Left ventricle myocardium superior (tissue), 1 donor: ENCODE results near the gene LMF1. TPM values are rescaled to one million over a fixed set of nuclear protein-coding genes. Genes with fewer than 3 reads are reported as not detected.

ENCODE experiments used
- ATAC-seq: fragments of 200-7000 bp; cut with Tn5 transposase; one replicate; pipeline ENCODE4 v1.9.1; 2020; ENCODE audit warnings: mild to moderate bottlenecking, moderate library complexity
- DNase-seq: peaks from one replicate; pipeline ENCODE4 v3.0.0-alpha.2; 2020
- intact Hi-C: fragments of 100-400 bp; cut with micrococcal nuclease; formaldehyde crosslinking; loops from one replicate; pipeline ENCODE4 v1.11.0; 2022
- total RNA-seq: library from RNA; stranded (reverse); fragmentation: NEBNext Ultra II Directional; extraction: Animal tissue kit (Norgen Biotek cat#: 25700); gene quantifications from one replicate; pipeline ENCODE4 v1.2.1, GENCODE V29; 2021
- donor health status: DM: no; HTN: yes; CAD: no; lungs with severe emphysema.

LMF1 gene
- total RNA-seq, 1 donor from 2014 or later = 6.0 TPM

DNA sequence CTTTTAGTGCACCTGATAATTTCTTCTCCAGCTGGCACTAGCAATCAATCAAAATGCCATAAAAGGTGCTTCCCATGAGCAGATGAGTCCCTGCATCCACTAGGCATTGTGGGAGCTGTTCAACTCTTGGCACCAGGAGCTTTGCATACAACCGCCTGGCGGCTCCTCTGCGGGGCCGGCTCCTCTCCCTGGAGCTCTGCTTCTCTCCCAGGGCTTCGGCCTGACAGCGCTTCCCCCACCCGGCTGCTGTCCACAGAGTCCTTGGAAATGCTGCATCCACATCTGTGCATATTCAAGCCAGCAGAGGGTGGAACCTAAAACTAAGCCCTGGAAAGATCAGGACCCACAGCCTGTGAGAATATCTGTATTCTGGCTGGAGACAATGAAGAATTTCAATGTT lies 62.9 kb downstream of the LMF1 start:
- DNase-seq (no peak), ATAC-seq (no peak)
- intact Hi-C loops = no loop called here

DNA sequence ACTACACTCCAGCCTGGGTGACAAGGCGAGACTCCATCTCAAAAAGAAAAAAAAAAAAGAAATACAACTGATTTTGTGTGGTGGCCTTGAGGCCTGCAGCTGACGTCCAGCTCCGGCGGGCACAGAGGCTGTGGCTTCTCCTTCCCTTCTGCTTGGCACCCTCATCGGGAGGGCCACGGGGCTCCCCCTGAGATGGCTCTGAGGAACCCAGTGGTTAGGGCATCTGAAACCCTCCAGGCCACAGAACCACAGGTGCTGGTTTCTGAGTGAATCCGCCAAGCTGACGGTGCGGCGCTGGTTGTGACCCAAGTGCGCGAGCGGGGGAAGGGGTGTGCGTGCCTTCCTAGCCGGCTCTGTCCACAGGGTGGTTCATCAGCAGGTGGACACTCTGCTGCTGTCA lies 63.4 kb downstream of the LMF1 start:
- intact Hi-C loops = no loop called here
- ATAC-seq = no peak
- peak; percentile 0 for DNase-seq

DNA sequence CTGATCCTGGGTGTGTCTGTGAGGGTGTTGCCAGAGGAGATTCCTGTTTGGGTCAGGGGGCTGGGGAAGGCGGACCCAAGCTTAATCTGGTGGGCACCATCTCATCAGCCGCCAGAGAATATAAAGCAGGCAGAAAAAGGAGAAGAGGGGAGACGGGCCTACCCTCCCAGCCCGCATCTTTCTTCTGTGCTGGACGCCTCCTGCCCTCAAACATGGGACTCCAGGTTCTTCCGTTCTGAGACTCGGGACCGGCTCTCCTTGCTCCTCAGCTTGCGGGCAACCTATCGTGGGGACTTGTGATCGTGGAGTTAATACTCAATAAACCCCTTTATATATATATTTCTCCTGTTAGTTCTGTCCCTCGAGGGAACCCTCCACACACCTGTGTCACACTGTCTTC lies 64.5 kb downstream of the LMF1 start:
- intact Hi-C loops = no loop called here
- ATAC-seq (no peak), DNase-seq (peak; percentile 9)

DNA sequence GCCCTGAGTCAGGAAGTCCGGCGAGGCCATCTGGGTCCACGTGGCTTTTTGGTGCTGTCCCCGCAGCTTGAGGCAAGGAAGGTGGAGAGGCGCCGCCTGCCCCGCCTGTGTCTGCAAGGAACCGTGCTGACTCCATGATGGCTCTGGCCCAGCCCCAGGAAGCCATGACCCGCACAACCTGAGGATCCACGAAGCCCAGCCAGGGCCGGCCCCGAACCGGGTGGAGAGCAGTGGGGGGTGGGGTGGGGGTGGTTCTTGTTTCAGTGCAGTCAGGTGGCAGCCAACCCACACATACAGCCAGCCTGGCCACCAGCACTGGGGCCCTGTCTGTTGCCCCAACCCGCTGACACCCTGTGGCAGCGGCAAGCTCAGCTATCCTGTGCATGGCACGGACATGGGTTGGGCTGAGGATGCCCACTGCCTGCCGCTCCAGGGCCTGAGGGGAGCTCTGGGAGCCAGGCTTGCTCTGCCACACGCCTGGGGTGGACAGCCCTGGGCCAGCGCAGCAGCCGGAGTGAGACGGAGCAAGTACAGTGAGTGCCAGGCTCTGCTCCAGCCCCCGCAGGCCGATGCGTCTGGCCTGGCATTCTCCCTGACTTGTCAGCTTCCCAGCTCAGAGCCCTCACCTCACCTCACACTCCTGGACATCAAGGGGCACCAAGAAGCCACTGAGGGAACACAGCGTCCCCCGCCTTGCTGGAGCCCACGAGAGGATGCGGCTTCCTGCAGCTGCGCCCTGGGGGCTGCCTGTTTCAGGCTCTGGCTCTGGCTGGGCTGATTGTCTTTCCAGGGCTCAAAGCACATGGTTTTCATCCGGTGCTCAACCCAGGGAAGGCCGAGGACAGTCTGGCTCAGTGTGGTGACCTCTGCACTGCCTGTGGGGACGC lies 68.8 kb downstream of the LMF1 start:
- ATAC-seq (peak; percentile 63), DNase-seq (peak; percentile 39)
- intact Hi-C loops = no loop called here

DNA sequence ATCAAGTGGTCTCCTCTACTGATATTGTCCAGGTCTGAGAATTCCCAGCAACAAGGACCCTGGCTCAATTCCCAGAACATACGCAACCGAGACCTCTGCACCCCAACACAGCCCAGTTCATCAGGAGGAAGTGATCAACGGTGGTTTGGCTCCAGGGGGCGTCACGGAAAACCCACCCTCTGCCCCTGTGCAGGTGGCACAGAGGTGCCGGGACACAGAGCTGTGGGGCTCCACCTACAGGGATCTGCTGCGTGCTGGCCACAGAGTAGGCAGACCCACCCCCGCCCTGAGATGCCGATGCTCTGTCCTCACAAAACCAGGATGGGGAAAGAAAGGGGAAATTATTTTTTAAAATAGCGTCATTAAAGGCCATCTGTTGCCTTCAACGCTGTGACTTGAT lies 69.6 kb downstream of the LMF1 start:
- intact Hi-C loops = no loop called here
- ATAC-seq = no peak
- peak; percentile 9 for DNase-seq

DNA sequence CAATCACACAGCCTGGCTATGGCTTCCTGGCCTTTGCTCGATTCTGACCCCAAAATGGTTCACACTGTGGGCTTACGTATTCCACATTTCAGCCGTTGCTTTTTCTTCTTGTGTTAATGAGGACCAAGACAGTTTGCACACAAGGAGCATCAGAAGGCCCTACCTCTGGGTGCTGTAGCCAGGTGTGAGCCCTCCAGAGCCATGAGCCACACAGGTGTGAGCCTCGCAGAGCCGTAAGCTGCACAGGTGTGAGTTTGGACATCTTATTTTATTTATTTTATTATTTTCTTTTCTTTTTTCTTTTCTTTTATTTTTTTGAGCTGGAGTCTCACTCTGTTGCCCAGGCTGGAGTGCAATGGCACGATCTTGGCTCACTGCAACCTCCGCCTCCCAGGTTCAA lies 70.6 kb downstream of the LMF1 start:
- DNase-seq = peak; percentile 17
- intact Hi-C loops = no loop called here
- no peak for ATAC-seq

DNA sequence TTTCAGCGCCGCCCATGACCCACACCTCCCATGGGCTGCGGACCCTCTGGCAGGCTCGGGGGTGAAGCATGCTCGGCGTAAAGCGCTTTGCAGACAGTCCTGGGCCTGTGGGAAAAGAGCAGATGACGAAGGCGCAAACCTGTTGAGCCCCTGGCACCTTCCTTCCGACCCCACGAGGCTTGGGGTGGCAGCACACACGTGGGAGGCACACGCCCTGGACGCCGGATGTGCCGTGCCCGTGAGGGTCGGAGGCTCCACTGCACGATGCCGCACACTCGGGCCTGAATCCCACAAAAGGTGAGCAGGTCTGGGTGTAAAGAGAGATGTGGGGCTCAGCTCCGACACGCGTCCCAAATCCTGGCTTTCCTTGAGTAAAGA lies 71.1 kb downstream of the LMF1 start:
- intact Hi-C loops = no loop called here
- ATAC-seq (no peak), DNase-seq (peak; percentile 17)

DNA sequence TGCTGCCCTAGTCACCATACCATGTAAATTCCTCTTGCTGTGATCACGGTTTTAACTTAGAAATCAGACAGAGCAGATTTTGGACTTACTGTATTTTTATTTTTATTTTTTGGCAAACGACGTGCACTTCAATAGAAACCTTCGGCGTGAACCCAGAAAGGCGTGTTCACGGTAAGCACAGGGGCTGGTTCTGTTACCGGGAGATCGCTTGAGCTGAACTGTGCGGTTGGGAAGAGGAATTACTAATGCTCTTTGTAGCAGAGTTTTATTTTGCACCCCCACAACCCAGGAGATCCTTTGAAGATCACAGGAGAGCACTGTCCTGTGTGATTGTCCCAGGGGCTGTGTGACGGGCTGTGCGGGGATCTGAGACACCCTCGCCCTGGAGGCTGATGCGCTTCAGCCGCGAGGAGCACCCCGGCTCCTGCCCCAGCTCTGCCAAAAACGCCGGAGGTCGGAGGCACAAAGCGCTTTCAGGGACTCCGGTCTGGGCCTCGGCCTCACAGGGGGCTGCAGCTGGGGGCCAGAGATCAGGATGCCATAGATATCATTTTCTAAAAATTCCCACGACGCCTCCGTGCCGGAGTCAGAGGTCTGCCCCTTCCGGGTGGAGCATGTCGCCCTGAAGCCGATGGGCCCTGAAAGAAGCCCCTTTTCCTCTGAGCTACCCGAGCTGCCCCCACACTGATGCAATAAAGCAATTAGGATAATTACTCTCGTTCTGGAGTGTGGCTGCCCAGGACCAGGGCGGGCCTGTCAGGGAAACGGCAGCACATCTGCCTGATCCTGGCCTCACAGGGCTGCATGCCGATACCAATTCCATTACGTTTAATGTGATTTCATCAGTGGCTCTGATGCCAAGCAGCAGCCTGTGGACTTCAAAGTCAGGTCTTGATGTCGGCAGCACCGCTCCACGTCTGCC lies 71.8 kb downstream of the LMF1 start:
- ATAC-seq (no peak), DNase-seq (peak; percentile 16)
- intact Hi-C loops = no loop called here

DNA sequence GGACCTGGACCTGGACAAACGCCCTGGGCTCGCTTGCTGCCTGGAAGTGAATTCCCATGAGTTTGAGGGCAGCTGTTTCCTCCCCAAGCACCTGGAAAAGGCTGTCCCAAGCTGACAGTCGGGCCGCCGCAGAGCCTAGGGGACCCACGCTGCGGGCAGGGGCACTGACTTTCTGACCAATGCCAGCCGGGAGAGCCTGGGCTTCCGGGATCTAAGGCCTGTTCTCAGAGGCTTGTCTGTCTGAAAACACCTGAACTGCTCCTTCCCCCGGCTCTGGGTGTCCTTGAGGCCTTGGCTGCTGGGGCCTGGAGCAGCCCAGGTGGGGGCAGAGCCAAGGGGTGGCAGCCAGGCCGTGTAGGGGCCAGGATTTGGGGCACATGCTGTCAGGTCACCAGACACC lies 72.6 kb downstream of the LMF1 start:
- ATAC-seq (no peak), DNase-seq (no peak)
- intact Hi-C loops = no loop called here

DNA sequence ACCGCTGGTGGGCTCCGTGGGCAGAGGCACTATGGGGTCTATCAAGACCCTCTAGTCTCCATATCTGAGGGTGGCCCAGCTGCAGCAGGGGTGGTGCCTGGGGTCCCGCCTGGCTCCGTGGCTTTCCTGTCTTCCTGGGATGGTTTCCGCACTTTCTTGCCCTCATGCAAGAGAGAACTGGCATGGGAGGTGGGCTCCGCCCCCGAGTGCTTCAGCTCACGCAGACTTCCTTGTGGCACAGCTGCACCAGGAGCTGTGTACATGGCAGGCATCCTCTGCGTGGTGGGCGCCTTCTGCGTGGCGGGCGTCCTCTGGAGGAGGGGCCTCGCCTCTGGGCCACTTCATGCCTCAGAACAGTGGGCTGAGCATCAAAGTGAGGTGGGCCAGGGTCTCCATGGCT lies 73.1 kb downstream of the LMF1 start:
- DNase-seq = no peak
- no peak for ATAC-seq
- intact Hi-C loops = no loop called here

DNA sequence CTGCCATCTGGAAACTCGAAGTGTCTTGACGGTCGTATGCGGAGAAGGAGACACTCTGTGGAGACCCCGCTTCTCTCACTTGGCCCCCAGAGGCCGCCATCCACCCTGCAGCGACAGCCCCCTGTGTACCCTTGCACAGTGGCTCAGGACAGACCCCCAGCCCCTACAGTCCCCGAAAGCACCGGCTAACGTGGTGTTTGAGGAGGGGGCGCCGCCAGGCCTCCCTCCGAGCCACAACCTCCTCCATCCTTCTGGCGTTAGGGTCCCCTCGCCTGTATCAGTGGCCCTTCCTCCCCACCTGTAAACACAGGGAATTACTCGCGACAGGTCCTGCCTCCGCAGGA lies 73.6 kb downstream of the LMF1 start:
- ATAC-seq (no peak), DNase-seq (no peak)
- intact Hi-C loops = no loop called here

DNA sequence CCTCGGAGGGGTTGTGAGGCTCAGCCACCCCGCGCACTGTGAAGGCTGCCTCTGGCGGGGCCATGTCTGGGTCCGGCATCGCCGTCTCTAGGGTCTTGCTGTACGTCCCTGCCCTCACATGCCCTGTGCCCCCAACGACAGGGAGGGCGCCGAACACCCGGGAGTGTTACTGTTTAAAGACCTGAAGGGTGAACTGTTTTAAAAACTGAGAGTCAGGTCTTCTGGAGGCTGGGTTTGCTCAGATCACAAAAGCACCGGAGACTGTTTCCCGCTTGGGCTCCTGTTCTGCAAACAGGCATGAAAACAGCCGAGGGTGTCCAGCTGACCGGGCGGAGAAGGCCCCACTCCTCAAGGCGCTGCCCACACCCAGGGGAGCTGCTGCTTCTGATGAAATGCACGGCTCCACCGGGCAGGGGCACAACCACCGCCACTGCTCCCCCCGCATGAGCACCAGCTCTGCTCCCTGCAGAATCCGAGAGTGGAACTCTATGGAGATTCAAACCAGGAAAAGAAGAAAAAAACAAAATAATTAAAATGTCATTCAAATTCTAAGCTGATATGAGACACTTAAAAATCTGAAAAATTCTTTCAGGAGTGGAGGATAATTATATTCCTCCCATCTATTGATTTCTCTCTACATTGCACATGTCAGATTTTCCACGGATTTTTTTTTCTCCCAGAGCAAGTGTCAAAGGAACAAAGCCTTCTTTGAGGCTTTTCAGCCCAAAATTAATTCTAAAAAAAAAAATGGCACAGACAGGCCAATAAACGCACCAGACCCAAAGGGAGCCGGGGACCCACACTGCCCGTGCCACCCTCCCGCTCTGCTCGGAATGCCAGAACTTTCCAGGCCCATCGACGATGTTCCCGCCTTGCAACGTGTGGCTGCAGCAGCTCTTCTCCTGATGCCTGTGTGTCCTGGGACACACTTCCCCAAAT lies 74.3 kb downstream of the LMF1 start:
- intact Hi-C loops = no loop called here
- DNase-seq = no peak
- ATAC-seq = no peak

DNA sequence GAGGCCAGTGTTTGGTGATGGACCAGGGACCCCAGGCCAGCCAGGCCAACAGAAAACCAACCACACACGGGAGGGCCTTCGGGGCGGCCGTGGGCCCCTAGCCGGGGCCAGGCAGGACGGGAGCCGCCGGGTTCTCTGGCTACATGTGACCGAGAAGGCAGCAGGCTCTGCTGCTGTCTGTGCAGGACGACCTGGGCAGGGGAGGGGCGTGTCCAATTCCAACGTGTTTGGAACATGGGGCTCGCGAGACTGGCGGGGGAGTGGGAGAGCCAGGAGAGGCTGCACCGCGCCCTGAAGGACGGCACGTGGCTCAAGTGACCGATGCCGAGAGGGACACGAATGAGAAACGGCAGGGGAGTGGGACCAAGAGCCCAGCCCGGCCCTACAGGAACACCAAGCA lies 75.4 kb downstream of the LMF1 start:
- no peak for DNase-seq
- no peak for ATAC-seq
- intact Hi-C loops = no loop called here

DNA sequence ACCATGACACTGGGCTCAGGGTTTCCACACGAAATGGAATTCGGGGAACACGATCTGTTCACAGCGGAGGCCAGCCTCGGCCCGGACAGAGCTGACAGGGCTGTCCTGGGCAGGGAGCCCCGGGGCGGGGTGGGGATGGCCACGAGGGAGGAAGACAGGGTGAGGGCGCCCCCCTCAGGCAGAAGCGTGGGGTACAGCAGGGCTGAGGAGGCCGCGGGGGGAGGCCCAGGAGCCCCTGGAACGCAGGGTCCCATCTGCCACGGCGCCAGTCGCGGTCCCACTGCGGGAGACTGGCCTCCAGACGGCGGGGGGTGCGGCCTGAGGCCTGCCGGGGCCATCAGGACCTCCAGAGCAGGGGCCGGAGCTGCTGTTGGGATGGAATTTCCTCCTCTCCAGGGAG lies 75.9 kb downstream of the LMF1 start:
- ATAC-seq (no peak), DNase-seq (no peak)
- intact Hi-C loops = no loop called here

DNA sequence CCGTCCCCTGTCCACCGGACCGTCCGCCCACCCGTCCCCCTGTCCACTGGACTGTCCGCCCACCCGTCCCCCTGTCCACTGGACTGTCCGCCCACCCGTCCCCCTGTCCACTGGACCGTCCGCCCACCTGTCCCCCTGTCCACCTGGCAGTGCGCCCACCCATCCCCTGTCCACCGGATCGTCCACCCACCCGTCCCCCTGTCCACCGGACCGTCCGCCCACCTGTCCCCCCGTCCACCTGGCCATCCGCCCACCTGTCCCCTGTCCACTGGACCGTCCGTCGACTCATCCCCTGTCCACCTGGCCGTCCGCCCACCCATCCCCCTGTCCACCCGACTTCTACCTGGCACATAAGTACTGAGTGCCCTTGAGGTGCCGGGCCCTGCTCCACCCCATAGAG lies 76.6 kb downstream of the LMF1 start:
- DNase-seq (no peak), ATAC-seq (no peak)
- intact Hi-C loops = no loop called here

DNA sequence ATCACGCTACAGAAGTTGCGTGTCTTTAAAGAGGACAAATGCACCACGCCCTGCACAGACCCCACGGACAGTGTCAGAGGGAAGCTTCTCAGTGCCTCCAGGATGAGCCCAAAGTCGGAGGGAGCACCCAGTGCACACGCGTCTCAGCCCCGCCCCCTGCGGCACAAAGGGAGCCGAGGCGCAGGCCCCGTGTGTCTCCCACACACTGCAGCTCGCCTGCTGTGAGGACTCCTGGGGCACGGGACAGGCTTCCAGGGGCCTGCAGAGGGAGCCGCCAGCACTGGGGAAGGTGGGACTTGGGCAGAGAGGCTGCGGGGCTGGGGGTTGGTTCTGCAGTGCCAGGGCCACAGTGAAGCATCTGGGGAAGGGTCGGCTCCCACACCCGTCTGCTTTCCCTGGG lies 77.4 kb downstream of the LMF1 start:
- intact Hi-C loops = no loop called here
- ATAC-seq (no peak), DNase-seq (no peak)

DNA sequence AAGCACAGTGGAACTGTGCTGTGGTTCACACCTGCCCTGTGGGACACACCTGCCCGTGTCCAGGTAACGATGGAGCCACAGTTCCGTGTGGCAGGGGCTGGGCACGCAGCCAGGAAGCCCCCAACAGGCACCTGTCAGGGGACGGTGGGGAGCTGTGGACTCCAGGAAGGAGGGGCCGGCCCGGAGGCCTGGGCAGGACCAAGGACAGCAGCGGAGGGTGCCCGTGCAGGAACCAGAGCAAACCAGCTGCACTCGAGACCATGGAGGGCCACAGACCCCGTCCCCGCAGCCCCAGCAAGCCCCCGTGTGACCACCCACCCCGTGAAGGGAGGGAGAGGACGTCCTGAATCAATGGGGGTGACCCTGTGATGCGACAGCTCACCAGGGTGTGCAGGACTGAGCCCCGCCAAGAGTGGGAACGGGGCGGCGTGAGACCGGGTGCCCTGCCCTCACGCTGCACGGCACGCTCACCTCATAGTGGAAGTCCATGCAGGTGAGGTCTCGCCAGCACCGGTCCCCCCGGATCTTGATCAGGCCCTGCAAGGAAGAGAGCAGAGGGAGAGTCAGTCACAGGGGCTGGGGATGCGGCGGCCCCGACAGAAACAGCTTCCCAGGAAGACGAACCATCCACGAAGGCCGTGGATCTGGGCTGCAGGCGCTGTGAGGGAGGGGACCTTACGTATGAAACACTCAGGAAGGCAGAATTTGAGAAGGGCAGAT lies 78.1 kb downstream of the LMF1 start:
- ATAC-seq = no peak
- no peak for DNase-seq
- intact Hi-C loops = no loop called here

DNA sequence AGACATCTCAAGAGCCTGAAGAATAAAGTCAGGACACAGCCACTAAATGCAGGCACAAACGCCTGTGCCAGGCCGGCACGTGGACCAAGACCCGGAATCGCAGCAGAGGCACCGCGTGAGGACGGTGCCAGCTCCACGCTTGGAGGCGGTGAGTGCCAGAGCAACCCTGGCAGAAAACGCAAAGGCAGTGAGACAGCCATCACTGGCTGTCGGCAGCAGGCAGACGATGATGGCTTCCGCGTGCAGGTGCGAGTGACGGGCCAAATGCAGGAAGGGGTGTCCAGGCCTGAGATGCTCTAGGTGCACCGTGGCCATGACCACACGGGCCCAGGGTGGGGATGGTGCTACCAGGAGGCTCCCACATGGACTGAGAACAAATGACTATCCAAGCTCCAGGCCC lies 78.8 kb downstream of the LMF1 start:
- intact Hi-C loops = no loop called here
- DNase-seq (no peak), ATAC-seq (no peak)

DNA sequence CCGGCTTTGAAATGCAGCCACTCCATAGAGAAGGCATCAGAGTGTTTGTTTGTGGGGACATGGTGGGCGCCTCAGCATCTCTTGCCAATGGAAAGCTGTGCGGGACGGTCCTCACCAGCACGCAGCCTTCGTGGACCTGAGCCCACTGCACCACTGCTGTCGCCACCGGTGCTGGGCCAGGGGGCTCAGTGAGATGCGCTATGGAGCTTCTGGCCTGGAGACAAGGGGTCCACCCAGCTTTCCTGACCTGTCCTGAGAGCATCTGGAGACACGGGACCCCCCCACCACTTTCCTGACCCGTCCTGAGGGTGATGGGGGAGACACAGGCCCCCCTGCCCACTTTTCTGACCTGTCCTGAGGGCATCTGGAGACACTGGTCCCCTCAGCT lies 79.4 kb downstream of the LMF1 start:
- intact Hi-C loops = no loop called here
- DNase-seq = no peak
- ATAC-seq = no peak
